UCSD-AML1 (cell line): ENCODE measurements around the gene OSBPL6.
"Not testable (repeated sequence)": the region's sequence is repeated elsewhere in the genome, so short reads cannot be mapped to it uniquely, and the experiment has no call there.

Experiments
- DNase-seq: peaks from one replicate; lab custom pipeline; 2025; ENCODE audit not compliant: unreplicated experiment; lab: John Stamatoyannopoulos, UW

The OSBPL6 gene

DNA sequence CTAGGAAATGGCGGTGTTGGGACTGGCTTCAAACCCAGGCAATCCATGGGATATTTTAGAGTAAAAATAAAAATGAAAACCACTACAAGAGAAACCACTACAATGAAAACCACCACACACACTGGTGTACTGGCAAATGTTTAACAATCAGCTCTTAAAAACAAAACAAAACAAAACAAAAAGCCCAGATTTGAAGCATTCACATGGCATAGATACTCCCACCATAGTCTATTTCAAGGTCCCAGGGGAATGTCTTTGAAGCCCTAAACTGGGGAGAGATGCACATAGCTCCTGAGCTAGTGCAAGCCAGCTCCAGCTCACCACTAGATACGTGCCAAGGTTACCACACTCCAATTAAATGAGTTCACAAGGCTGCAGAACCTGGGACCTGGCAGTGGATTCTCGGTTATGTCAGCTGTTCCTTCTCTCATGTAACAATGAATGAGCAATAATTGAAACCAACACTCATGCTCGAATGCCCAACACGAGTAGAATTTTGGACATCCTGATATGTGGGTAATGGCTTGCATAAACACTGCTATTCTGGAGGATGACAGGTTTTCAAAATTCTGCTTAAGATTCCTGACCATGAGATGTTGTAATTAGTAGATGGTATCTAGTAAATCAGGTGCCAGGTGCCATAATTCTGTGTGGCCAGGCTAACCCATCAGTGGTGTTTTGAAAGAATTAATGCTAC, 102.2 kb downstream of the OSBPL6 start:
- DNase-seq, result no peak

GRCh38 chr2:178297091-178297411, 102.7 kb downstream of the OSBPL6 start:
- no peak for DNase-seq

DNA sequence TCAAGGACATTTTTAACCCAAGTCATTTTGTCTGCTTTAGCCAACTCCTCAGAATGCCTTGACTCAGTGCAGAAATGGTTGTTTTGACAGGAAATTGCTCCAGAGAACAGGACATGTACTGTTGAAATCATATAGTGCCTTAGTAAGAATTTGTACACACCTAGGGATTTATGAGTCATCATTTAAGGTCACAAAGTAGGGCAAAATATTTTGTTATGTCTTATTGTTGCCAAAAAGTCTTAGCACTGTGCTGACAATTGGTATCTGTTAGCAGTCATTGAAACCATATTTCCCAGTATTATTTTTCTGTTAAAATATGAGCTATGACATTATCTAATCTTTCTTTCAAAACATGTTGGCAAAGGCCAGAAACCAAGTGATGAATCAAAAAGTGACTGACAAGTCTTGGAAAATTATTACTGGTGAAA, 104.5 kb downstream of the OSBPL6 start:
- no peak for DNase-seq

DNA sequence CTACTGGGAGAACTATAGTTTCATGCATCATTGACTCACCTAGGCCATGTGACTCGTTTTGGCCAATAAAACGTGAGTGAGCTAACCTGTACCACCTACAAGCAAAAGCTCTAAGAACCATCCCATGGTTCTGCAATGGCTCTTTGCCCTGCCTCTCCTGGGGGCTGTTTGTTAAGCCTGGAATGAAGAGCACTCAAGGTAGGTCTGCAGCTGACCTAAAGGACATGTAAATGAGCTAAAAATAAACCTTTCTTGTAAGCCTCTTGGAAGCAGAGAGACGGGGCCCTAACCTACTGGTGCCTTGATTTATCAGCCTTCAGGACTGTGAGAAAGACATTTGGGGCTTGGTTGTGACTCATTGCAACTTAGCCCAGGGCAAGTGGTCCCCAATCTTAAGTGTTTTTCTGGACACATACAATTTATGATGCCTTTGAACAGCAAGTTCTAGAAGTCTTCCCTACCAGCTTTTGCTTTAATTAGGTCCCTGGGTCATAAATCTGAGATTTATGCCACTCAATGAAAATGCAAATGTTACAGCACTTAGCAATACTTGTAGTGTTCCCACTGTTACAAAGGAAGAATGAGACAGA, 107.4 kb downstream of the OSBPL6 start:
- no peak for DNase-seq

DNA sequence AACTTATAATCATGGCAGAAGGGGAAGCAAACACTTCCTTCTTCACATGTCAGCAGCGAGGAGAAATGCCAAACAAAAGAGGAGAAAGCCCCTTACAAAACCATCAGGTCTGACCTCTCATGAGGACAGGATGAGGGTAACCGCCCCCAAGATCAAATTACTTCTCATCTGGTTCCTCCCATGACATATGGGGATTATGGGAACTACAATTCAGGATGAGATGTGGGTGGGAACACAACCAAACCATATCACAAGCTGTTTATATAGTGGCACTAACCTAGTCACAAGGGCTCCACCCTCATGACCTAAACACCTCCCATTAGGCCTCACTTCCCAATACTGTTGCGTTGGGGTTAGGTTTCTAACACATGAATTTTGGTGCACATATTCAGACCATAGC, 110.0 kb downstream of the OSBPL6 start:
- DNase-seq, result no peak

DNA sequence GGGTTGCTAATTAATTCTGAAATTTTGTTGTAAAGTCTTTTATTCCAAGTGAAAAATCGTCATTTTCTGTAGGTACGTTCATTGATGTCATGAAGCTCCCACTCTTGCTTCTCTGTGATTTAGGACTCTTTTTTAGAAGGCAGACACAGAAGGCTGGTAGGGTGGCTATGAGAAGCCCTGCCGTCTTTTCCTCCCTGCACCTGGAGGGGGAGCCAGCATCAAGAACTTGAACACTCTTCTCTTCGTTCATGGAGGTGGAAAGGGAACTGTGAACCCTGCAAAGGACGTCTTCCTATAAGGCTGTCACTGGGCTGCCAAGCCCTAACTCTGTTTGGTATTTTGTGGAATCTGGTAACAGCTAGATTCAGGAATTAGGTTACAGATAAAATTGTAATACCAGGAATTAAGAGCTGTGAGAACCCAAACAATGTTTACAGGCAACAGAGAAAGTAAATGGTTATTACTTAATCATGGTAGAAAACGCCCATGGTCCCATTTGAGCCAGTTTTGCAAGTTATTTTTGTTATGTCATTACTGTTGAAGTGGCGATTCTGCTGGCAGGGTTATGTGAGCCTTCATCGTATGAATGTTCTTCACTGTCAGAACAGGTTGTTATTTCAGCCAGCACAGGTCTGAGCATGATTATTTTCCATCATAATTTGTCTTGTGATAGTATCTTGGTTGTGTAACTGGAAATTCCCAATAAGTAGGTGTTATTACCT, 112.2 kb downstream of the OSBPL6 start:
- peak; percentile 51 for DNase-seq

DNA sequence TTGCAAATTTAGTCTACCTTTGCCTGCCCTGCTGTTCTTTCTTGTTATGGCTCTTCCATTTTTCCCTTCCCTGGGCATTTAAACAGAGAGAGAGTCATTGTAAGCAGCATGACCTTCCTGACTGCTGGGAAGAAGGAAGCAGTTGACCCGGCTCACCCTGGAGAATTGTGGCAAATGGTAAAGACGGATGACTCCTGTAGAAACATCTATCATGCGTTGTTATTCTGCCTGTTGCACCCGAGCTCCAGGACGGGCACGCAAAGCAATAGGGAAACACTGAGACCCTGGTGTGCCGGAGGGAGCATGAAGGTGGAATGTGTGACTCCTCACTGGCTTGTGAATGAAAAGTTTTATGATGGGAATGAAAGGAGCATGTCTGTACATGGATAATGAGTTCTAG, 113.3 kb downstream of the OSBPL6 start:
- no peak for DNase-seq

DNA sequence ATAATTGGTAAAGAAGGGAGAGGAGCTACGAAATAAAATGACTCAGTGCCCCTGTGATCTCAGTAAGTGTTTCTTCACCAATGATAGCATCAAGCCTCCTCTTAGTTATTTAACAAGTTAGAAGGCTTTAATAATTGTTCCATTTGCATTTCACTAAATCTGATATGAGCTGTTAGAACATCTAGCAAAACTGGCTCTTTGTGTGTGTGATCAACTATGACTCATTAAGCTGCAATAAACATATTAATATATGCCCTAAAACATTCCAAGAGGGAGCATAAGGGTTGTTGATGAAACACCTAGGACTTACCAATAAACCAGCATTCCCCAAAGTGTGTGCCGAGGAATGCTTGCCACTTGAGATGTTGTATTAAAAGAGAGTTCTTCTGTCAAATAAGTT, 115.2 kb downstream of the OSBPL6 start:
- DNase-seq, result no peak

- DNase-seq, result no peak
These were observed 120.8 kb downstream of the OSBPL6 start for GRCh38 chr2:178315078-178315477.

- no peak for DNase-seq
These were observed 121.2 kb downstream of the OSBPL6 start for GRCh38 chr2:178315488-178315948.

DNA sequence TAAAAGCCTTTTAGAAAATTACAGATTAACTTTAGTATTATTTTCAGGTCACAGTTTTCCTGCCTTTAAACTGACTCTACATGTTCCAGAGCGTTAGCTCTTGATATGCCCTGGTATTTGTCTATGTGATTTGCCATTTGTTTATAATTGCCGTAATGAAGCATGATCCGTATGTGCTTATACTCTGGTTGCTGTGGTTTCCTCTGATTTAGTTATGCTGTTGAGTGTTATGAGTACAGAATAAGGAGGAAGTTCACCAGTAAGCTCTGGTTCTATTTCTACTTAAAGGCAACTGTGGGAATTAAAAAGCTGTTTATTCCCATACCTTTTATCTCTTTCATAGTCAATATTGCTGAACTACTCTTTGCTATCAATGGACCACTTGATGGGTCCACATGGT, 123.5 kb downstream of the OSBPL6 start:
- no peak for DNase-seq

- DNase-seq, result no peak
These were observed 125.8 kb downstream of the OSBPL6 start for GRCh38 chr2:178320011-178320585.

DNA sequence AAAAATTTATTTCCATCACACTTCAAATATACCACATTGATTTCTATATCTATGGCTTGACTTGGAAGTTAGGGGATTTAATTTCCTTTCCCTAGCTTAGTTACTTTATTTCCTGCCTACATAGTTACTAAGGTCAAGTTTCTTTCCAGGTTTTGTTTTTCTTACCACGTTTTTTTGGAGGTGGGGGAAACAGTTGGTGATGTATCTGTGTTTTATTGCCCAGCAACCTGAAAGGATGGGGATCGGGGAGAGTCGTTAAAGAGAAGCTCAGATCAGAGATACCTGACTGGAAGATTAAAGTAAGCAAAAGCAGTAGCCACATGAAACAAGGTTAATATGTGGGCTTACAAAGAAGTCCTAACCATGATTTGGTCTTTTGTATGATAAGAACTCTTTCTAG, 127.8 kb downstream of the OSBPL6 start:
- DNase-seq, result no peak

DNA sequence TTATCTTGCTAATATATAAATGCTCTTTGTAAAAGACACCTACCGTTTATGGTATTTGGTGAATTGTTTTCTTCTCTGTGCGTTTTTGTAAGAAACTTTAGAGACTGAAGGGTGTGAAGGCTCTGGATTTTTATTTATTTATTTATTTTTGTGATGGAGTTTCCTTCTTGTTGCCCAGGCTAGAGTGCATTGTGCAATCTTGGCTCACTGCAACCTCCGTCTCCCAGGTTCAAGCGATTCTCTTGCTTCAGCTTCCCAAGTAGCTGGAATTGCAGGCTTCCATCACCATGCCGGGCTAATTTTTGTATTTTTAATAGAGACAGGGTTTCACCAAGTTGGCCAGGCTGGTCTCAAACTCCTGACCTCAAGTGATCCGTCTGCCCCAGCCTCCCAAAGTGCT, 129.0 kb downstream of the OSBPL6 start:
- not testable (repeated sequence) for DNase-seq

GRCh38 chr2:178324077-178324476, 129.8 kb downstream of the OSBPL6 start:
- no peak for DNase-seq

GRCh38 chr2:178325268-178325667, 131.0 kb downstream of the OSBPL6 start:
- no peak for DNase-seq

DNA sequence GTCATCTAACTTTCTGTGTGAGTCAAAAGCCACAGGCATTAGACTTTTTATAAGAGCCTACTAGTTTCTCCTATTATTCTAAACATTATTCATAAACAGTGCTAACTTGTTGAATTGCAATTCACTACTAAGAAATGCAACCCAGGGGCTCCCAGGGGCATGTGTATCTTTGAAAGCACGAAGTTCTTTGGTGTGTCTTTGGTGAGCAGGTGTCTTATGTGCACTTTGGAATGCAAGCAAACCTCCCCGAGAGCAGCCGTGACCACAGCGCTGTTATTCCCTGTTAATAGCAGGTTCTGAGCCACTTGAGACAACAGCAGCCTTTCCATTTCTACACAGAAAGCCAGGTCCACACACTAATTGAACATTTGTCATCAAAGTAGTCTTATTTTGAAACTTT, 133.2 kb downstream of the OSBPL6 start:
- no peak for DNase-seq

DNA sequence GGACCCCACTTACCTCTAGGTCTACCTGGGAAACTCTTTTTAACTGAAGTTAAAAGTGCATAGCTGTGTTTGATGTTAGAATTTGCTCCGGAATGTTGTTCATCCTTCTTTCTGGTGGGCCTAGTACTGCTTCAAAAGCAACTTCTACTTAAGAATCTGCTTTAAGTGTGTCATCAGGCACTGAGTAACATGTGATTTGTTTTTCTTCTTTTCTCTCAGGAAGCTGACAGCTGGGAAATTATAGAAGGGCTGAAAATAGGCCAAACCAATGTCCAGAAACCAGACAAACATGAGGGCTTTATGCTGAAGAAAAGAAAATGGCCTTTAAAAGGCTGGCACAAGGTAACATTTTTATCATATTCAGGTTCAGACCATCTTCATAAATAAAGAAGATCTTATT, 133.7 kb downstream of the OSBPL6 start:
- DNase-seq, result no peak

DNA sequence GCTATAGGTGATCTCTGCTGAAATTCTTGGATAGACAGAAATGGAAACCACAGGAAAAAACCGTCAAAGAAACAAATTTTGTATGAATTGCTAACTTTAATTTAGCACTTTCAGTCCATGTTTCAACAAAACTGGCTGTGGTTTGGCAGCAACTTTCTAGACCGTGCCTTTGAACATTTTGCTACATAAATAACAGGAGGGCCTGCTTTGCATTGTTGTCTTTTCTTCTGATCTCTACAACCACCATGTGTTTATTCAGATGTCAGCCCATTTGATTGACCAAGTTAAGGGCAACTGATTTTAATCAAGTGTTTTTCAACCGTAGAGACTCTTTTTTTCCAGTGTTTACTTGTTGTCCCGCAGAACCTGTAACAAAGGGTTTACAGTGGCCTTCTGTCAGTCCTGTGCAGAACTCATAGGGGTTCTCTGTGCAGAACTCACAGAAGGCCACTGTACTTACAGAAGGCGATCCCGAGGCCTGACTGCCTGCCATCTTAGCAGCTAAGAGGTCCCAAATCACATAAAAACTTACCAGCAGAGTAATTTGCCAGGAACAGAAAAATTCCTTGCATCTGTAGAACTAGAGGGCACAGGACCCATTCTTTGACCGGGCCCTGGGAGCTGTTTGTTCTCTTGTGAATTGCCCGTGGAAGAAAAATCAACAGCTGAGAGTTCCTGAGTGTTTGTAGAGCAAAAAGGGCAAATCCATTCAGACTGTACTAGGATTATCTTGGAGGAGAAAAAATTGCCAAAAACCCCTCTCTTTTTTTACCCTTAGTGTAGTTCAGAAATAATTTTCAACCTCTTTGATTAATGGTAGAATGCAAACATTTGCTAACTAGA, 136.1 kb downstream of the OSBPL6 start:
- no peak for DNase-seq

GRCh38 chr2:178331474-178332432, 137.4 kb downstream of the OSBPL6 start:
- DNase-seq, result no peak
